Astrocyte of the spinal cord (primary cell): ENCODE results near the gene PSMG4.

Source experiments
- DNase-seq: peaks from one replicate; pipeline ENCODE4 v3.0.0; 2011; ENCODE audit warnings: low read depth, low spot score
- H3K4me3 ChIP-seq: 2 replicates; pipeline ENCODE4 v1.5.1; 2011; ENCODE audit warnings: low read depth, mild to moderate bottlenecking, low read length, moderate library complexity
- in situ Hi-C: cut with HindIII; loops from 2 replicates; pipeline ENCODE4 v1.10.0; 2017; ENCODE audit warnings: low sequenced_read_pairs
- TF ChIP-seq, protein P1 (sequence below): IDR thresholded peaks from 2 replicates; pipeline ENCODE4 v1.5.1; 2012; ENCODE audit warnings: low read depth, mild to moderate bottlenecking, low read length, inconsistent platforms

PSMG4 gene

DNA sequence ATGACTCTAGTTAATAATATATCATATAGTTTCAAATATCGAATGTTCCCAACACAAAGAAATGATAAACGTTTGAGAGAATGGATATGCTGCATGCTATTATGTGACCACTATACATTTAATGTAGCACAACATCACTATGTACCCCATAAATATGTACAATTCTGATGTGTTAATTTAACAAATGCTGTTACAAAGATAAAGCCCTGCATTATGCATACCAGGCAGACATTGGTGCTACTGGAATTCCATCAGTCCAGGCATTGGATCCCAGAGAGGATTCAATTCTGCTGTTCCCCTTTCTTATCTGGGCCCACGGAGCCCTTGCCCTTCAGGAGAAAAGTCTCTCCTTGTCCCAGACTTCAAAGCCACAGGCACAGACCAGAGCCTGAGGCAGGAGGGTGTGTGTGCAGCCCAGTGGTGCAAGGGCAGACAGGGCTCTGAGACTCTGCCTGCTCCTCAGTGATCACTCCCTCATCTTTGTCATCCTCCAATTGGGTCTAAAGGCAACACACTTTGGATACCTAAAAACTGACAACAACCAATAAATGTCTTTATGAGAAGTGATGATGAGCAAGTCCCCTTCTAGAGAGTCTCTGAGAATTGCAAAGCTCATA lies 45.2 kb downstream of the PSMG4 start:
- TF ChIP-seq, protein P1, sequence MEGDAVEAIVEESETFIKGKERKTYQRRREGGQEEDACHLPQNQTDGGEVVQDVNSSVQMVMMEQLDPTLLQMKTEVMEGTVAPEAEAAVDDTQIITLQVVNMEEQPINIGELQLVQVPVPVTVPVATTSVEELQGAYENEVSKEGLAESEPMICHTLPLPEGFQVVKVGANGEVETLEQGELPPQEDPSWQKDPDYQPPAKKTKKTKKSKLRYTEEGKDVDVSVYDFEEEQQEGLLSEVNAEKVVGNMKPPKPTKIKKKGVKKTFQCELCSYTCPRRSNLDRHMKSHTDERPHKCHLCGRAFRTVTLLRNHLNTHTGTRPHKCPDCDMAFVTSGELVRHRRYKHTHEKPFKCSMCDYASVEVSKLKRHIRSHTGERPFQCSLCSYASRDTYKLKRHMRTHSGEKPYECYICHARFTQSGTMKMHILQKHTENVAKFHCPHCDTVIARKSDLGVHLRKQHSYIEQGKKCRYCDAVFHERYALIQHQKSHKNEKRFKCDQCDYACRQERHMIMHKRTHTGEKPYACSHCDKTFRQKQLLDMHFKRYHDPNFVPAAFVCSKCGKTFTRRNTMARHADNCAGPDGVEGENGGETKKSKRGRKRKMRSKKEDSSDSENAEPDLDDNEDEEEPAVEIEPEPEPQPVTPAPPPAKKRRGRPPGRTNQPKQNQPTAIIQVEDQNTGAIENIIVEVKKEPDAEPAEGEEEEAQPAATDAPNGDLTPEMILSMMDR: no peak
- DNase-seq: no peak
- no peak overlapping the region for H3K4me3 ChIP-seq
- in situ Hi-C loops: no loop called here

DNA sequence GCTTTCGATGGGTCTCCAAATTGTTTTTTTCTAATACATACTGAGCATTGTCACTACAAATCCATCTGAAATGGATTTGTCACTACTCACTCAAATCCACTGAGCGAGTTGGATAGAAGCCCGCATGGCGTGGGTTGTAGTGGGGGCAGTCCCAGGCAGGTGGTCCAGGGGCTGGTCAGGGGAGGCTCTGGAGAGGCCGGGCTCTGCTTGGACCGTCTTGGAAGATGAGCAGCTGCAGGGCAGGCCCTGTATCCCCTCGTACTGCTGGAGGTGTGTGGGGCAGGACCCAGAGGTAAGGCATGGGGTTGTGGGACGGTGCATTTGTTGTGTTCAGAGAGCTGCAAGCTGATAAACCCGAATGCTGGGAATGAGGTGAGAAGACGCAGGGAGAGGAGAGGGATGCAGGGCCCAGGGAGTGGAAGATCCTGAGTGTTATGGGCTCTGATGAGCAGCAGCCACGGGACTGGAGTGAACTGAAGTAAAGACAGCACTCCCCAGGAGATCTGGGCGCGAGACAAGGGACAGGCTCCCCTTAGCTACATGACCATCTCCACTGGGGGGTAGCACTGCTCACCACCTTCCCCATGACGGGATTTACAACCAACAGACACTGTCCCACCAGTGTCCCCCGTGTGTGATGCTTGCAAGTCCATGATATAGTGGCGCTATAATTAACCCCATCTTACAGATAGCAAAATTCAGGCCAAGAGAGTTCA lies 45.9 kb downstream of the PSMG4 start:
- TF ChIP-seq, protein P1: no peak
- in situ Hi-C loops: no loop called here
- H3K4me3 ChIP-seq: no peak overlapping the region
- no peak for DNase-seq

DNA sequence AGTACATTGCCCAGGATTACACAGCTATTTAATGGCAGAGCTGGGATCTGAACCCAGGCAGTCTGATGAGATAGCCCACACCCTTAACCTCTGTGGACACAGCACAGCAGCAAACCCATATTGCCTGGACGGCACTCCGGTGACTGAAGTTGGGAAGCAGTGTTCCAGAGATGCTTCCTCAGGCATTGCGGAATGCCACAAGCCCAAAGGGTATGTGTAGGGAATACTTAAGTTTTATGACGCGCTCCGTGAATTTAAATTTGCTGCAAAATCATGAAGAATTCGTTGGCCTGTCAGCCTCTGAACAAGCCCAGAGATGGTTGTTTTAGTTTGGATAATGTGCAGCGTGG lies 46.4 kb downstream of the PSMG4 start:
- in situ Hi-C loops: no loop called here

DNA sequence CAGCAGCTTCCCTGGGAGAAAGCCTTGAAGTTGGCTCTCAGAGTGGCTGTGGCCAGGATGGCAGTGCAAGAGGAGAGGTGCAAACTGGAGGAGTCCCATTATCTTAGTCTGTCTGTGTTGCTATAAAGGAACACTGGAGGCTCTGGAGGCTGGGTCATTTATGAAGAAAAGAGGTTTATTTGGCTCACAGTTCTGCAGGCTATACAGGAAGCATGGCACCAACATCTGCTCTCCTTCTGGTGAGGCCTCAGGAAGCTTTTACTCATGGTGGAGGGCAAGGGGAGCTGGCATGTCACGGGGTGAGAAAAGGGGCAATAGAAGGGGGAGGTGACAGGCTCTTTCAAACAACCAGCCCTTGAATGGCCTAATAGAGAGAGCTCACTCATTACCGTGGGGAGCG lies 47.1 kb downstream of the PSMG4 start:
- TF ChIP-seq, protein P1: no peak
- in situ Hi-C loops: no loop called here
- no peak overlapping the region for H3K4me3 ChIP-seq
- no peak for DNase-seq

More for the DNA sequence above, 46.4 kb downstream of the PSMG4 start:
- no peak overlapping the region for H3K4me3 ChIP-seq
- TF ChIP-seq, protein P1: no peak
- no peak for DNase-seq

DNA sequence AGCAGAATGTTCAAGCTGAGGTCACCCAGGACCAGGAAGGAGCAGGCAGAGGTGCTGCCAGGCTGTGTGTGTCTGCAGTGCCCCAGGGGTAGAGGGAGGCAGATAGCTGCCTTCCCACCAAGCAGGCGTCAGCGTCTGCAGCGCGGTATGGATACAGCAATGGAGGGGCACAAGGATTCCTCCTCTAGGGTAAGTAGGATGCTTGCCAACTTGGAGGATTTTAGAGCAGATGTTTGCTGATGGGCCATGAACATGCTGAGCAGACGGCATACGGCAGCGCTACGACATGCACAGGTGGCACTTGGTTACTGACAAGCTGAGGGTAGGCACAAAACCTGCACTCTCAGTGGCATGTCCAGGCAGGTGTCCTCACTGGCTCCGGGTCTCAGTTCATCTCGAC lies 48.1 kb downstream of the PSMG4 start:
- in situ Hi-C loops: no loop called here
- TF ChIP-seq, protein P1: no peak
- no peak for DNase-seq

DNA sequence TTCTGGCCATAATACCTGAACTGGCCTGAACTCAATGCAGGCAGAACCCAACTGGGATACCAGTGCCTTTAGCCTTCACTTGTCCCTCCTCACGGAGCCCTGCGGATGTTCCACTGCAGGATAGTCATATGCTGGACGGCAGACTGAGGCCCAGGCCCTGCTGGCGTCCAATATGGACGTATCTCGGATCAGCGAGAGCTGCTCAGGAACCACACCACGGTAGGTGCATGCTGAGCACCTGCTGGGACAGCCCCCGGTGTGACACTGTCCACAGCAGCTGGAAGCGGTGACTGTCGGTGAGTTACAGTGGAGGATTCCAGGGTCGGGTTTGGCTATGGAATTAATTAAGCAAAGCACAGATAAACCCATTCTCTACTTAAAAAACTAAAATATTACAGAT lies 48.7 kb downstream of the PSMG4 start:
- in situ Hi-C loops: no loop called here
- no peak for DNase-seq
- TF ChIP-seq, protein P1: no peak
- H3K4me3 ChIP-seq: no peak overlapping the region

More for the DNA sequence above, 48.1 kb downstream of the PSMG4 start:
- H3K4me3 ChIP-seq: no peak overlapping the region
